Loucy (cell line): Measurements from ENCODE around the gene ASXL1.
A peak's percentile ranks its signal among the peaks of the same experiment; 100 is the strongest.

Source experiments
- EZH2phosphoT487 ChIP-seq: fragments of 200-600 bp; IDR thresholded peaks from 2 replicates; pipeline ENCODE4 v1.6.1; 2018; ENCODE audit warnings: antibody characterized with exemption, mild to moderate bottlenecking, moderate library complexity, borderline replicate concordance
- TF ChIP-seq, protein P1 (sequence below): fragments of 200-600 bp; sonication (generic); conservative IDR thresholded peaks from 2 replicates; pipeline ENCODE4 v1.5.1; 2014; ENCODE audit warnings: mild to moderate bottlenecking, antibody characterized with exemption, low read length

DNA sequence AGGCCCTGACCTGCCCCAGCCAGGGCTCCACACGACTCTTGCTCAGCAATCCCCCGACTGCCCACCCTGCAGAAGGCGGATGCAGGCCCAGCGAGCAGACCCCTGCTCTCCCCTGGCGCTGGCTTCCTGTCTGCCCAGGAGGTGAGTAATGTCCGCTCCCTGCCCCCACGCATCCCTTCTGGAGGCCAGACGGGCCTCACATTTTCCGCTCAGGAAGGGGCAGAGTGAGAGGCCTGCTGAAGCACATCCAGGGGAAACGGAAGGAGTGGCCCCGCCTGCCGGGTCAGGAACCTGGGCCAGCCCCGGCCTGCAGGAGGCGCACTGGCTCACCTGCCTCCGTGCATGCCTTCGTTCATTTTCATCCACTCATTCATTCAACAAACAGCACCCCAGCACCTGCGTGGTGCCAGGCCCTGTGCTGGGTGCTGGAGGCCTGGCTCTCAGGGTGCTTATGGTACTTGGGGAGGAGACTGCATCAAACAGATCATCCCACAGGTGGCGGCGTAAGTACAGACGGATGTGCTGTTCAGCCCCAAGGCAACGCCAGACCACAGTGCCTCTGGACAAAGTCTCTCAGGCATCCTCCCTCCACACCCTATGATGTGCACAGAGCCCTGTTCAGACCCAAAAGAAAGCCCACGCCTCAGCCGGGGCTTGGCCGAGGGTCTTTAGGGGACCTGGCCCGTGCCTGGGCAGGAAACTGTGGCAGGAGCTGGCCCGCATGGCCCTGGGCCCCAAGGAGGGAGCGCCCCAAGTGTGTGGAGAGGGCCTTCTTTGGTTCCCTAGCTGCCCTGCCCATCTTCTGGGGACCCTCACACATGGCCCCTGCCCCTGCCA lies 112.1 kb downstream of the ASXL1 start:
- TF ChIP-seq, protein P1, sequence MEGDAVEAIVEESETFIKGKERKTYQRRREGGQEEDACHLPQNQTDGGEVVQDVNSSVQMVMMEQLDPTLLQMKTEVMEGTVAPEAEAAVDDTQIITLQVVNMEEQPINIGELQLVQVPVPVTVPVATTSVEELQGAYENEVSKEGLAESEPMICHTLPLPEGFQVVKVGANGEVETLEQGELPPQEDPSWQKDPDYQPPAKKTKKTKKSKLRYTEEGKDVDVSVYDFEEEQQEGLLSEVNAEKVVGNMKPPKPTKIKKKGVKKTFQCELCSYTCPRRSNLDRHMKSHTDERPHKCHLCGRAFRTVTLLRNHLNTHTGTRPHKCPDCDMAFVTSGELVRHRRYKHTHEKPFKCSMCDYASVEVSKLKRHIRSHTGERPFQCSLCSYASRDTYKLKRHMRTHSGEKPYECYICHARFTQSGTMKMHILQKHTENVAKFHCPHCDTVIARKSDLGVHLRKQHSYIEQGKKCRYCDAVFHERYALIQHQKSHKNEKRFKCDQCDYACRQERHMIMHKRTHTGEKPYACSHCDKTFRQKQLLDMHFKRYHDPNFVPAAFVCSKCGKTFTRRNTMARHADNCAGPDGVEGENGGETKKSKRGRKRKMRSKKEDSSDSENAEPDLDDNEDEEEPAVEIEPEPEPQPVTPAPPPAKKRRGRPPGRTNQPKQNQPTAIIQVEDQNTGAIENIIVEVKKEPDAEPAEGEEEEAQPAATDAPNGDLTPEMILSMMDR = peak; percentile 60
- no peak for TF ChIP-seq EZH2phosphoT487
